Sigmoid colon (tissue), 7 donors: ENCODE results near the gene SUGCT. TPM values are rescaled to one million over a fixed set of nuclear protein-coding genes. Genes with fewer than 3 reads are reported as not detected.

Experiments
- DNase-seq: peaks from one replicate; pipeline ENCODE4 v3.0.0-alpha.2; 2019
- H3K27ac ChIP-seq, 4 donors: fragments of 200-600 bp; sonication (generic); one replicate each; pipeline ENCODE4 v1.5.1; 2016 to 2019; ENCODE audit warnings: mild to moderate bottlenecking in 1 of 4
- H3K27me3 ChIP-seq, 3 donors: fragments of 200-600 bp; sonication (generic); one replicate each; pipeline ENCODE4 v1.5.1; 2019; ENCODE audit warnings: mild to moderate bottlenecking in 1 of 3
- H3K36me3 ChIP-seq, 4 donors: fragments of 200-600 bp; sonication (generic); one replicate each; pipeline ENCODE4 v1.5.1; 2016 to 2019
- H3K4me1 ChIP-seq, 4 donors: fragments of 200-600 bp; sonication (generic); one replicate each; pipeline ENCODE4 v1.5.1; 2017 to 2019
- H3K4me3 ChIP-seq, 4 donors: fragments of 200-600 bp; sonication (generic); one replicate each; pipeline ENCODE4 v1.5.1; 2017 to 2019; ENCODE audit warnings: mild to moderate bottlenecking in 2 of 4, moderate library complexity in 1 of 4
- H3K9me3 ChIP-seq, 4 donors: fragments of 200-600 bp in 3 of 4; sonication (generic) in 3 of 4; one replicate each; pipeline versions ENCODE4 v1.5.1 to v1.6.1; 2013 to 2019
- CTCF ChIP-seq, 4 experiments: fragments of 450-650 bp in 3 of 4; fragments of 200-600 bp in 1 of 4; IDR thresholded peaks; one replicate each; pipeline ENCODE4 v1.5.1; 2016 to 2019; ENCODE audit warnings: antibody characterized with exemption in 4 of 4, mild to moderate bottlenecking in 3 of 4, moderate library complexity in 2 of 4
- EP300 ChIP-seq, 4 donors: sonication (generic); formaldehyde crosslinking; IDR thresholded peaks; one replicate each; pipeline ENCODE4 v1.6.1; 2017; ENCODE audit warnings: antibody characterized with exemption in 4 of 4
- POLR2A ChIP-seq, 2 donors: fragments of 450-650 bp; IDR thresholded peaks; one replicate each; pipeline ENCODE4 v1.6.1; 2016; ENCODE audit warnings: antibody characterized with exemption in 2 of 2, mild to moderate bottlenecking in 2 of 2, moderate library complexity in 2 of 2
- POLR2AphosphoS5 ChIP-seq, 4 donors: sonication (generic); formaldehyde crosslinking; IDR thresholded peaks; one replicate each; pipeline ENCODE4 v1.6.1; 2017; ENCODE audit warnings: antibody characterized with exemption in 4 of 4
- WGBS, 2 donors: extraction: QIAGEN DNeasy Blood & Tissue Kit; methylation state at CpG; one replicate each; pipeline ENCODE4 v1.1.7; 2013; 5-methylcytosine and 5-hydroxymethylcytosine counted together
- intact Hi-C: fragments of 100-400 bp; cut with DNase I; formaldehyde crosslinking; loops from one replicate; pipeline ENCODE4 v1.15.1; 2023
- polyA plus RNA-seq, 3 donors: library from polyadenylated mRNA; stranded (reverse); fragments of 200-250 nt; gene quantifications; one replicate each; pipeline ENCODE4 v1.2.3, GENCODE V29; 2013
- total RNA-seq, 4 donors: library from RNA; depleted of rRNA; stranded (reverse); fragments of >200 nt; gene quantifications; one replicate each; pipeline ENCODE4 v1.1.0, GENCODE V29; 2016
- donor health status: healthy with polysubstance abuse.
- donor health status: Bipolar disorder and iron deficiency.
- donor health status: healthy.

SUGCT gene
- total and polyA plus RNA-seq, 7 donors = 2.3 to 25.9 (median 6.3) TPM

GRCh38 chr7:40234666-40235065 lies 99.9 kb downstream of the SUGCT start:
- WGBS, 2 donors = 94 to 96% methylated on average over 8 of the region's 8 CpGs
- H3K27ac ChIP-seq = no peak overlapping the region
- peaks cover 0 to 6% (median 0%) of the 10 kb centered on the region in 4 donors for H3K4me1 ChIP-seq
- no peak for DNase-seq
- H3K4me3 ChIP-seq = no peak overlapping the region
- TF ChIP-seq POLR2A (IDR thresholded peaks at IDR 0.05) = no peak
- TF ChIP-seq CTCF (IDR thresholded peaks at IDR 0.05) = no peak
- no peak for TF ChIP-seq POLR2AphosphoS5 (IDR thresholded peaks at IDR 0.05)
- TF ChIP-seq EP300 (IDR thresholded peaks at IDR 0.05) = no peak
- H3K27me3 ChIP-seq = no peaks in the 10 kb centered on the region
- H3K36me3 ChIP-seq = no peaks in the 10 kb centered on the region
- intact Hi-C loops = loop anchor here (10.0 kb wide), 1 partner anchor 1500 kb away; no protein-coding TSS in a partner anchor
- H3K9me3 ChIP-seq = no peaks in the 10 kb centered on the region

GRCh38 chr7:40237731-40238130 lies 102.9 kb downstream of the SUGCT start:
- DNase-seq = no peak
- WGBS, 2 donors = 86 to 88% methylated on average over 1 of the region's 1 CpG
- TF ChIP-seq EP300 (IDR thresholded peaks at IDR 0.05) (no peak), CTCF (IDR thresholded peaks at IDR 0.05) (no peak), POLR2A (IDR thresholded peaks at IDR 0.05) (no peak), POLR2AphosphoS5 (IDR thresholded peaks at IDR 0.05) (no peak)
- Histone ChIP-seq H3K9me3 (no peaks in the 10 kb centered on the region), H3K27ac (no peak overlapping the region), H3K36me3 (no peaks in the 10 kb centered on the region), H3K27me3 (no peaks in the 10 kb centered on the region), H3K4me3 (no peak overlapping the region), H3K4me1 (no peaks in the 10 kb centered on the region)
- intact Hi-C loops = loop anchor here (10.0 kb wide), 1 partner anchor 1497 kb away; no protein-coding TSS in a partner anchor

- WGBS, 2 donors = 79 to 88% methylated on average over 7 of the region's 7 CpGs
- Histone ChIP-seq H3K4me1 (no peaks in the 10 kb centered on the region), H3K36me3 (no peaks in the 10 kb centered on the region), H3K4me3 (no peak overlapping the region), H3K27ac (no peak overlapping the region), H3K27me3 (no peaks in the 10 kb centered on the region), H3K9me3 (no peaks in the 10 kb centered on the region)
- no peak for TF ChIP-seq CTCF (IDR thresholded peaks at IDR 0.05)
- no peak for TF ChIP-seq EP300 (IDR thresholded peaks at IDR 0.05)
- no peak for TF ChIP-seq POLR2AphosphoS5 (IDR thresholded peaks at IDR 0.05)
- no peak for TF ChIP-seq POLR2A (IDR thresholded peaks at IDR 0.05)
- DNase-seq = no peak
- intact Hi-C loops = loop anchor here (10.0 kb wide), 1 partner anchor 1495 kb away; no protein-coding TSS in a partner anchor
Measured at GRCh38 chr7:40239755-40240303, 105.0 kb downstream of the SUGCT start.

- Histone ChIP-seq H3K27me3 (no peaks in the 10 kb centered on the region), H3K36me3 (no peaks in the 10 kb centered on the region), H3K4me3 (no peak overlapping the region), H3K27ac (no peak overlapping the region), H3K4me1 (no peaks in the 10 kb centered on the region), H3K9me3 (no peaks in the 10 kb centered on the region)
- TF ChIP-seq POLR2AphosphoS5 (IDR thresholded peaks at IDR 0.05) = no peak
- intact Hi-C loops = no loop called here
- no peak for DNase-seq
- WGBS, 2 donors = 22 to 71% methylated on average over 1 of the region's 1 CpG
Measured at GRCh38 chr7:40243076-40243475, 108.3 kb downstream of the SUGCT start.

- intact Hi-C loops = no loop called here
- 90 to 94% methylated on average over 4 of the region's 4 CpGs for WGBS, 2 donors
- no peaks in the 10 kb centered on the region for H3K36me3 ChIP-seq
- no peak for TF ChIP-seq EP300 (IDR thresholded peaks at IDR 0.05)
- no peak for TF ChIP-seq POLR2AphosphoS5 (IDR thresholded peaks at IDR 0.05)
- no peak for TF ChIP-seq POLR2A (IDR thresholded peaks at IDR 0.05)
- no peak for TF ChIP-seq CTCF (IDR thresholded peaks at IDR 0.05)
- no peaks in the 10 kb centered on the region for H3K4me1 ChIP-seq
- H3K4me3 ChIP-seq = no peak overlapping the region
- no peaks in the 10 kb centered on the region for H3K27me3 ChIP-seq
- no peak overlapping the region for H3K27ac ChIP-seq
- DNase-seq = no peak
- no peaks in the 10 kb centered on the region for H3K9me3 ChIP-seq
Measured at GRCh38 chr7:40244226-40244625, 109.4 kb downstream of the SUGCT start.
